GM13977 (cell line): Measurements from ENCODE around the gene GNRHR.
"Not testable (repeated sequence)": the region's sequence is repeated elsewhere in the genome, so short reads cannot be mapped to it uniquely, and the experiment has no call there.

Source experiments
- DNase-seq: peaks from one replicate; pipeline ENCODE4 v3.0.0; 2012; ENCODE audit warnings: low spot score
- in situ Hi-C: fragments of 300-500 bp; cut with MboI; formaldehyde crosslinking; loops from one replicate; pipeline ENCODE4 v1.12.0; 2022; ENCODE audit warnings: low sequenced_read_pairs, low pct_unique_long_range_greater_than_20kb, mixed read lengths, inconsistent platforms; ENCODE audit not compliant: unreplicated experiment
- TF ChIP-seq, protein P1 (sequence below): IDR thresholded peaks from 2 replicates; pipeline ENCODE4 v1.5.1; 2012; ENCODE audit warnings: mild to moderate bottlenecking, control low read depth; ENCODE audit not compliant: insufficient read depth; ENCODE audit errors: extremely low read depth, missing control alignments

GNRHR gene

DNA sequence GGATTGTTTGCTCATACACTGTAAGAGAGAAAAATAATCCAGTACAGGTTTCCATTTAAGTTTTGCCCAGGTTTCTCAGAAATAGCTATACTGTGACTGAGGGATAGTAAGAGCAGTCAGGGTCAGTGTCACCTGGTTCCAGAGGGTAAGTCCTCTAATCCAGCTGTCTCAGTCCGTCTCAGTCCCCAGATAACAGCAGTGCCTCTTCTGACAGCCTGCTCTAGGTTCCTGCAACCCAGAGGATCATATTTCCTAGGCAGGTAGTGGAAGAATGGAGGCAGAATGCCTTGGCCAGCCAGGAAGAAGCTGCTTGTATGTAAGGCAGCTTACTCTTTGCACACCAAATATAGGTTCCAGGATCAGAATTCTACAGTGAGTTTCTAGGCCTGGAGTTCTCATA, 22.6 kb upstream of the GNRHR start:
- TF ChIP-seq, protein P1, sequence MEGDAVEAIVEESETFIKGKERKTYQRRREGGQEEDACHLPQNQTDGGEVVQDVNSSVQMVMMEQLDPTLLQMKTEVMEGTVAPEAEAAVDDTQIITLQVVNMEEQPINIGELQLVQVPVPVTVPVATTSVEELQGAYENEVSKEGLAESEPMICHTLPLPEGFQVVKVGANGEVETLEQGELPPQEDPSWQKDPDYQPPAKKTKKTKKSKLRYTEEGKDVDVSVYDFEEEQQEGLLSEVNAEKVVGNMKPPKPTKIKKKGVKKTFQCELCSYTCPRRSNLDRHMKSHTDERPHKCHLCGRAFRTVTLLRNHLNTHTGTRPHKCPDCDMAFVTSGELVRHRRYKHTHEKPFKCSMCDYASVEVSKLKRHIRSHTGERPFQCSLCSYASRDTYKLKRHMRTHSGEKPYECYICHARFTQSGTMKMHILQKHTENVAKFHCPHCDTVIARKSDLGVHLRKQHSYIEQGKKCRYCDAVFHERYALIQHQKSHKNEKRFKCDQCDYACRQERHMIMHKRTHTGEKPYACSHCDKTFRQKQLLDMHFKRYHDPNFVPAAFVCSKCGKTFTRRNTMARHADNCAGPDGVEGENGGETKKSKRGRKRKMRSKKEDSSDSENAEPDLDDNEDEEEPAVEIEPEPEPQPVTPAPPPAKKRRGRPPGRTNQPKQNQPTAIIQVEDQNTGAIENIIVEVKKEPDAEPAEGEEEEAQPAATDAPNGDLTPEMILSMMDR: no peak
- in situ Hi-C loops: no loop called here
- DNase-seq: no peak

DNA sequence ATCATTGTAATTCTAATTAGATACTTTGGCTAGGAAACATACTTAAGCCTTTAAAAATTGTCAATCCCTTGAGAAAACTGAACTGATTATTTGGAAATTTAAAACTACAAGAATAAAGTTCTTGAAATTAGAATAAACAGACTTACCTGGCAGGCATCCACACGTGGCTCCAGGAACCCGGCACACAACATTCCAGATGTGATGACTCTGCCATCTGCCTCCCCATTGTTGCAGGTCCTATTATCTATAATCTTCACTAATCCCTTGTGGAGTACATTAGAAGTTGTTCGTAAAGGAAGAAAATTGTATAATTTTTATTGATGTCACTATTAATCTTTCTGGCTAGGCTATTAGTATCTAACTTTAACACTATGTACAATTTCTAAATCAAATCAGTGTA, 16.2 kb upstream of the GNRHR start:
- no peak for DNase-seq
- TF ChIP-seq, protein P1: no peak
- in situ Hi-C loops: no loop called here

DNA sequence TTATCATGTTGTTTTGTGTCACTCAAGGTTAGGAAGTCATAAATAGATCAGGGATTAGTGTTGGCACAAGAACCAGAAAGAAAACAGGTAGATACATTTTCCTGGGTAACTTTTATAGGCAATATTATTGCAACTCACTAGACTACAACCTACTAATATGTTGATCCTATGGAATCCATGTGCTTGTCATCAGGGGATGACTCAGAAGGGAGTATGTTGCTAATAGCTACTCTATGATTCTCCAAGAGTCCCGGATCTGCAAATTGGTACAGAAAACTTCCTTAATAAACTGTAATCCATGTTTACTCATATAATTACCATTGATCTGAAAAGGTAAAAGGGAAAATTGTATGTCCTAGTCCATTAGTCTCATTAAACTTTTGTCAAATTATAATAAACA, 11.7 kb upstream of the GNRHR start:
- in situ Hi-C loops: no loop called here
- no peak for DNase-seq
- TF ChIP-seq, protein P1: no peak

DNA sequence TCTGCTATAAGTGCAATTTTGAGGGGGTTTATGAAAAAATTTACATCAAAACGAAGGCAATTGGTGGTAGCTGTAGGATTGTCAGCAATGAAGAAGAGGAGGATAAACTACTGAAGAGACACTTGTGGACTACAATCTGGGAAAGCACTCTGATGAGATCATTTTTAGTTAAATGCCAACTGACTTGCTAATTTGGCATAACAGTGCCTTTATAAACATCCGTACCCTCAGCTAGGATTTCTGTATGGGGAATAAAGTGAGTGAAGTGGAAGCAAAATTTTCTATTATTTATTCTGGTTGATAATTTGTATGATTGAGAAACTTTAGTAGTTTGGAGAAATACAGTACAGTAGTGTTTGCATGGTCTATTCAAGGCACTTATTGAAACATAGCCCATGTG, 11.2 kb upstream of the GNRHR start:
- in situ Hi-C loops: no loop called here
- DNase-seq: no peak
- TF ChIP-seq, protein P1: no peak

DNA sequence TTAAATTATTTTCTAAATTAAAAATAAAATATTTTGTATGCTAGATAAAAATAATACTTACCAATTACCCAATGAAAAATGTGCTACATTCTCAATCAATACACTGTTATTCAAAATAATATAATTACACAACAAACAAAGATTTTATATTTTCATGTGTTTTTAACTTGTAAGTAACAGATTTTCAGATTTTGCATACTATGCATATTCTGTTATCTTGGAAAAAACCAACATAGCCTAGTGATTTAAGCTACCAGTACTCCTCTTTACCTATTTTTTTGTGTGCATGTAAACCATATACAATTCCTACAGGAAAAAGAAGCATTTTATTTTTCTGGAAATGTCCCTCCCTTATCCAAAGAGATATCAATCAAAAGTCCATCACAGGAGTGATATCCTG, 10.0 kb upstream of the GNRHR start:
- TF ChIP-seq, protein P1: no peak
- no peak for DNase-seq
- in situ Hi-C loops: no loop called here

DNA sequence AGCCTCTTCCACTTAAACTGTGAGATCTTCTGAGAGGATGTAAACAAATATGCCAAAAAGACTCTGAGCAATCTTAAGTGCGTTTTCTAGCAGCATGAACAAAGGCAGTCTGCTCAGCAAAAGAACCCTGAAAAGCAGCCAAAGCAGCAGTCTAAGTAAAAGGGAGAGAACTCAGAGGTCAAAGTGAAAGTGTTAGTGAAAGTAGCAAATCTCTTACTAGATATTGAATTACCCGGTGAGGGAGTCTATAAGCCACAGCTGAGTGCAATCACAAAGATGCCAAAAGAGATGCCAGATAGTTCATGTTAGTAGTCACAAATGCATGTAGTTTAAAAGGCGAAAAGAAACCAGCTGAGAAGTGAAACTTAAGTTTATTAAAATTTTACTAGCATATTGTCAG, 7.9 kb upstream of the GNRHR start:
- DNase-seq: peak; percentile 41
- TF ChIP-seq, protein P1: no peak
- in situ Hi-C loops: no loop called here

DNA sequence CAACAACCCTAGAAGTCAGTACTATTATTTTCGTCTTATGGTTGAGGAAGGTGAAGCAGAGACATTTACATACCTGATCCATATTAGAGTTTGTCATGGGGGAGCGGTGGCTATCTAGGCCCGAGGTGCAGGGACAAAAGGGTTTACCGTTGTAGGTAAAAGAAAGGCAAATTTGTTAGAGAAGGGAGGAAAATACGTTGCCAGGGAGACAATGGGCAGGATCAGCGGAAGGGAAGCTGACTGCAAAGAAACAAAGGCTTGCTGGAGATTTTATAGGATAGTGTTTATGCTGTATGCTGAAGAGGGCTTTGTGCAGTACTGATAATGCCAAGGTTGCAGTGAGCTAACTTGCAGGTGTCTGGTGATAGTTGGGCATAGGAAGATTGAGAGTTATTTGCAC, 2.8 kb upstream of the GNRHR start:
- in situ Hi-C loops, DNase-seq: not testable (repeated sequence)
